ENCODE measurements around the gene NLGN1.

NLGN1 gene

GRCh38 chr3:173913397-173913796, 515.9 kb downstream of the NLGN1 start:
- DNase-seq (ENCODE audit: low spot score) = no peak

DNA sequence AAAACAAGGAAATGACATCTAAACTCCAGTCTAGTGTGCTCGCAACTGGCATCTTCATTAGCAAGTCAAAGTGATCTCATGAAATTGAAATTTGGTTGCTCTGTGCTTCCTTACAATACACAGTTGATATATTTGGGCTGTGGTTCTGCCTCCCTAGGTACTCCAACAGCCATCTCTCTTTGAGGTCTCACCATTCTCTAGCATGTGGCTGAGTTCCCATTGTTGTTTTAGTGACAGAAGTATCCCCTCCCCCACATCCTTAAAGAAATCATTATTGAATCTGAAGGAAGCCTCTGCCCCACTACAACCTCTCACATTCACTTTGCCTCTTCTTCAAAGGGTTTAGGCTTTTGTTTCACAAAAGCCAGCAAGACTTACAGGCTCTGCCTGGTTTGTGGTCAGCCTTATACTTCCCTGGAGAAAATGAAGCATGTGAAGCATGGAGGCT, 516.5 kb downstream of the NLGN1 start:
- no peak for DNase-seq (ENCODE audit: low spot score)

DNA sequence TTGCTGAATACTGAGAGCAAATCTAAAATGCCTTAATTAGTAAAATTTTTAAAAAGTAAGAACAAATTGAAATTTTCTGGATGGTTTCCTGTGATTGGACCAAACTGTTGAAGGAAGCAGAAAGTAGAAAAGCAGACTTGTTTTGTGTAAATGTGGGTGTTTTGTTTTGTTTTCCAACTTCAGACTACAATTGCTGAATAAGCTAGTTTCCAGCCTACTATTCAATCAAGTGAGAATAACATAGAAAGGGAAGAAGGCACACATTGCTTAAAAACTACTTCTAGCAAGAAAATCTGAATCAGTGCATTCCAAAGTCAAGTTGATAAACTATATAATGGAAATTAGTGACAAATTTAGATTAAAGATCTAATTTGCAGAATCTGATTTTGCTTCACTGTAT, 519.3 kb downstream of the NLGN1 start:
- no peak for DNase-seq (ENCODE audit: low spot score)

- DNase-seq (ENCODE audit: low spot score) = no peak
Observed at GRCh38 chr3:173920386-173920785, 522.8 kb downstream of the NLGN1 start.

- no peak for DNase-seq (ENCODE audit: low spot score)
Observed at GRCh38 chr3:173921732-173922131, 524.2 kb downstream of the NLGN1 start.

GRCh38 chr3:173923204-173923603, 525.7 kb downstream of the NLGN1 start:
- no peak for DNase-seq (ENCODE audit: low spot score)

DNA sequence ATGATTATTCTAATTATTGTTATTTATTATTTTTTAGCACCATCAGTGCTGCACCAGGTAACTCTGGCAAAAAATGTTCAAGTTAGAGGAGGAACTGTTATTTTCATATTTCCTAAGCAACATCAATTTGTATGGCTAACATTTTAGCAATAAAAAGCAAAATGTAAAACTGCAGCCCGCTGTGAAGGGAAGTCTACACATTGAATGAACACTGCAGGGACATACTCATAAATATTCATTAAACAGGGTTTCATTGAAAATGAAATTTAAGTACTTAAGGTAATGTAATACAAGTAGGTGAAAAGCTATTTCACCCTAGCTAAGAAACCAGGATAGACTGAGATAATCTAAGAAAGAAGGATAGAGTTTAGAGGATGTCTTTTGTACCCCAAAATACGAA, 532.7 kb downstream of the NLGN1 start:
- DNase-seq (ENCODE audit: low spot score) = no peak

GRCh38 chr3:173932624-173933023, 535.1 kb downstream of the NLGN1 start:
- DNase-seq (ENCODE audit: low spot score) = no peak

GRCh38 chr3:173933113-173933512, 535.6 kb downstream of the NLGN1 start:
- no peak for DNase-seq (ENCODE audit: low spot score)

DNA sequence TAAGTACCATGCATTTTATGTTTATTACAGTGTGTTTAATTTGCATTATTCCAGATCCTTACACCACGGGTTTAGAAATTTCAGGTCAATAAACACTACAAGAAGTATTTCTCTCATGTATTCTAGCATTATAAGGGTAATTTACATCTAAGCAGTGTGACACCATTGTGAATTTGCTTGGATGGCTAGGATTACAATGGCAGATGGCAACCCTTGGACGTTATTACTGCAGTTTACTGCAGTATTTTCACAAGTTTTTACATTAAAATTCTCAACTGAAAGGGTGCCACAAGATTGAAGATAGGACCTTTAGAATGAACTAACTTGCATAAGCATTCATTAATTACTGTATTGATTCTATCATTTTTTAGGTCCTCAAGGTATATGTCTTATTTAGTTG, 538.8 kb downstream of the NLGN1 start:
- DNase-seq (ENCODE audit: low spot score) = no peak

DNA sequence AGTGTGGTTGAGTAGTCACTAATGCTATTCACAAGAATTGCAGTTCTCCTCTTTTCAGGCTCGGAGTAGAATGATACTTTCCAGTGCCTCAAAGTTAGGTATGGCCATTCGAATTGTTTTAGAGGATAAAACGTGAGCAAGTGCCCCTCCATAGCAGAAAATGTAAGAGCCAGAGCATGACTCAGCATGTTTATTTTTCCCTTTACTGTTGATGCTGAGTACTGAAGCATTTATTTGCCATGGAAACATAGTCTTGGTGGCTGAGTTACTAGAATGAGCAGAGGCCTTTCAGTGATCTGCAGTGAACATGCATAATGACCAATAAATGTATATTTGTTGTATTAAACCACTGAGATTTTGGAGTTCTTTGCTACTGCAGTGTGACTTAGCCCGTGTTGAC, 540.6 kb downstream of the NLGN1 start:
- DNase-seq (ENCODE audit: low spot score) = no peak

- no peak for DNase-seq (ENCODE audit: low spot score)
Observed at GRCh38 chr3:173938616-173939015, 541.1 kb downstream of the NLGN1 start.

GRCh38 chr3:173939331-173939730, 541.8 kb downstream of the NLGN1 start:
- DNase-seq (ENCODE audit: low spot score) = no peak

DNA sequence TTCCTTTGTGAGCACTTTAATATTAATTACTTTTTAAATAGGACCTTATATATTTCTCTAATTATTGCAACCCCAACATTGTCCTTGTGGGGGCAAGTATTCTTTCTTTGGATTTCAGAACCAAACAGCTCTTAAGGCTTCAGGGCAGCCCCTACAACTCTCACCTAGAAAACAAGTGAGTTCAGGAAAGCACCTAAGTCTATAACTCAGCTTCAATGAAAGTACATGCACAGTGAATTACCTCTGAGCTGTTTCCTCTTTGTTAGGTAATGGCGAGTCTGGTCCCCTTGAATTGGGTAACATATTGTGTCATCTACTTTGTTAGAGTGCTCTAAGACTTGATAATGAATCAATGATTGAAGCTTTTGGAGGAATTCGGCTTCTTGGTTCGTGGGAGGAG, 545.7 kb downstream of the NLGN1 start:
- DNase-seq (ENCODE audit: low spot score) = no peak

GRCh38 chr3:173945170-173945569, 547.6 kb downstream of the NLGN1 start:
- DNase-seq (ENCODE audit: low spot score) = no peak

- no peak for DNase-seq (ENCODE audit: low spot score)
Observed at GRCh38 chr3:173945806-173946205, 548.3 kb downstream of the NLGN1 start.

GRCh38 chr3:173954647-173955046, 557.1 kb downstream of the NLGN1 start:
- DNase-seq (ENCODE audit: low spot score) = no peak

DNA sequence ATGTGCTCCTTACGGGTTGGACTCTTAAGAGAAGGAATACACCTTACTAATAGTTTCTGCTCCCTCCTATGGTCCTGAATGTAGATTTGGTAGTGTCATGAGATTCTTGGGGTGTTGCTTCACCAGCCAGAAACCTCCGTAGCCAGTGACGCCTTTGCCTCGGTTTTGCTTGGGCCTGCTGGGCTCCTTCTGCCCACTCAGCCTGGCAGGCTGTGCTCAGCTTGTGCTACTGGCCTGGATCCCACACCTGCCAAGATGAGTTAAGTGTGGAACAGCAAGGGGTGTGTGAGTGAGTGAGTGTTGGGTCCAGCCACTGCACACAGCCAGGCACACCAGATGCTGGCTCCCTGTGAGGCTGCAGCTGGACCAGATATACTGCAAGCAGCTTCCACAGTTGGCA, 560.1 kb downstream of the NLGN1 start:
- DNase-seq (ENCODE audit: low spot score) = no peak

DNA sequence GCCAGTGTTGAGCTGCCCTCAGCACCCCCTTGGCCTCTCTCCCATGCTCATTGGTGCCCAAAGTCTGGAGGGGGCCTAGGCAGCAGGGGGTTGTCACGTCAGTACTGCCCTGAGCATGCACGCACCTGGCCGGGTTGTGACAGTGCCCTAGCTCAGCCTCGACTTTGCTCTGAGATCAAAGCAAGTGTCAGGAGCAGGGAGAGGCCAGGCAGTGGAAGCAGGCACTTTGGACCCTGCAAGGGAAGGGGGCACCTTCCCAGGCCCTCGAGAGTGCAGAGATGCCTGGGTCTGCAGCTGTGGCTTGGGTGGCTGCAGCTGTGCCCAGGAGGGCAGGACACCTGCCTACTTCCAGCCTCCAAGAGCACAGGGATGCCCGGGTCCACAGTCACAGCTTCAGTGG, 561.3 kb downstream of the NLGN1 start:
- no peak for DNase-seq (ENCODE audit: low spot score)

DNA sequence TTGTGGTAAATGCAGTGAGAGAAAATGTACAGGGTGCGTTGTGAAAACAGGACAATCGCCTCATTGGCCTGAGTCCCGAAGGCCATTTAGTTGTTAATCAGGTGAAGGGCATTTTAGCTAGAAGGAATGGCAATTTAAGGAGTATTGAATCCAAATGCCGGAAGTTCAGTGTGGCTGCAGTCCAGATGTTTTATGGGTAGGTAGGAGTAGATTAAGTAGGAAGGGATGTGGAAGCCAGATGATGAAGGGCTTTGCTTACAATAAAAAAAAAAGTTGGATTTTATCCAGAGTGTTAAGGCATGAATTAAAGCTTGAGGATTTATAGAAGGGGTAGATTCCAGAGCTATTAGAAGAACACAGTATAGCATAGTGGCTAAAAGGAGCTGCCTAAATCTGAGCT, 572.7 kb downstream of the NLGN1 start:
- DNase-seq (ENCODE audit: low spot score) = no peak

GRCh38 chr3:173976281-173976680, 578.7 kb downstream of the NLGN1 start:
- no peak for DNase-seq (ENCODE audit: low spot score)

DNA sequence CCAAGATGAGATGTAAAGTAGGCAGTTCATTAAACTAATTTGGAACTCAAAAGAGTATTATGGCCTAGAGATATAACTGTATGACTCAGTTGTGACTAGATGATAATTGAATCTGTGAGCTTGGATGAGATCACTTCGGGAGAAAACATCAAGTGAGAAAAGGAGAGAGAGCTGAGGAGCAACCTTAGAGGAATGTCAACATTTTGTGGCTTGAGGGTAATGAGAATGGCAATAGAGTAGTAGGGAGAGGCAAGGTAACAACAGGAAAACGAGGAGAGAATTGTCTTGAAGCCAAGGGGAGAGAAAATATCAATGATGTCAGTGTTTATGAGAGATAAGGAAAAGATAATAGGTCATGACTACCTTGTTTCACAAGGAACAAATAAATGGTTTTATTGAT, 580.2 kb downstream of the NLGN1 start:
- no peak for DNase-seq (ENCODE audit: low spot score)

DNA sequence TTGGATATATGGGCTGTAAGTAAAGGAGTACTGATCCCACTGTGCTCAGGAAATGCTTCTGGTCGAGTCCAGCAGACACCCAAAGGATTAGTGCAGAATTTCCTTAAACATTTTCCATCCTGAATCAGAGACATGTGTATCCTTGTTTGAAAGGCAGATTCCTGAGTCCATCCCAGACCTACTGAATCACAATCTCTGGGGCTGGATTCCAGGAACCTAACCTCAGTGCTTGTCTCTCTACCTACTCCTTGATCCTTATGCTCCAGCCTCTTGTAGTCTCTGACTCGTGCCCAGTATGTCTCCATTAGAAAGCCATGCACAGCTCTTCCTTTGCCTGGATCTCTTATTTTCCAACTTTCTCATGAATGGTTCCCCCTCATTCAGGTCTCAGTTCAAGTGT, 585.8 kb downstream of the NLGN1 start:
- DNase-seq (ENCODE audit: low spot score) = no peak

DNA sequence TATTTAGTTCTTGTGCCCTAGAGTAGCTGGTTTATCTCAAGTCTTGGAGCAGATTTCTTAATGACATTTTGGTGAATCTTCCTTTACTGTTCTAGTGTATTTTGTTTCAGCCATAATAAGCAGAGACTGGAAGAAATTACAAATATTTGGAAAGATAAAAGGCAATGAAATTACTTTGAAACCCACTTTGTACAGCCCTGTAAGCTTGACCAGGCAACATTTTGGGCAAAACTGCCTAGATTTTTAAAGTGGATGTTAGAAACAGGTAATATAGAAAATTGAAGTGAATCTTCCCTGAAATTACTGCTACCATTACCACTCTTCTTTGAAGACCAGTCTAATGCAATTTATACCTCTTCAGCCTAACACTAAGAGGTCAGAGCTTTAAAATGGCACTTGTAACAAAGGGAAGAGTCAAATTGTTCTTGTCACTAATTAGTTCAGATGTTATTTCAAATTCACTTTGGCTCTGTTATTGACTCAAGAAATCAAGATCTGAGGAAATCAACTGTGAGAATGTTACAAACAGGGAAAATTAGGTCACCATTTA, 589.4 kb downstream of the NLGN1 start:
- no peak for DNase-seq (ENCODE audit: low spot score)

GRCh38 chr3:173988909-173989308, 591.4 kb downstream of the NLGN1 start:
- DNase-seq (ENCODE audit: low spot score) = no peak
